NB4 (cell line): ENCODE data around the gene AKAP10.

Source experiments
- CTCF ChIP-seq: IDR thresholded peaks from one replicate; pipeline ENCODE4 v1.5.1; 2012; ENCODE audit warnings: low read depth, low read length
- POLR2A ChIP-seq: IDR thresholded peaks from 2 replicates; pipeline ENCODE4 v1.6.1; 2011; ENCODE audit warnings: mild to moderate bottlenecking; ENCODE audit not compliant: insufficient read length; ENCODE audit errors: extremely low read depth

GRCh38 chr17:19948116-19948943 lies 29.3 kb downstream of the AKAP10 start:
- TF ChIP-seq CTCF (no peak), POLR2A (no peak)
